Measurements from ENCODE around the gene KRT14. TPM values are rescaled to one million over a fixed set of nuclear protein-coding genes. Genes with fewer than 3 reads are reported as not detected.

Gene KRT14
- total RNA-seq, 1 donor from 2014 or later: not detected

- Mint-ChIP-seq H3K27ac (ENCODE audit: unreplicated experiment) (no peak overlapping the region), H3K4me1 (ENCODE audit: low read depth, unreplicated experiment) (no peaks in the 10 kb centered on the region)
These were observed 5.2 kb downstream of the KRT14 start for GRCh38 chr17:41581366-41582060.

DNA sequence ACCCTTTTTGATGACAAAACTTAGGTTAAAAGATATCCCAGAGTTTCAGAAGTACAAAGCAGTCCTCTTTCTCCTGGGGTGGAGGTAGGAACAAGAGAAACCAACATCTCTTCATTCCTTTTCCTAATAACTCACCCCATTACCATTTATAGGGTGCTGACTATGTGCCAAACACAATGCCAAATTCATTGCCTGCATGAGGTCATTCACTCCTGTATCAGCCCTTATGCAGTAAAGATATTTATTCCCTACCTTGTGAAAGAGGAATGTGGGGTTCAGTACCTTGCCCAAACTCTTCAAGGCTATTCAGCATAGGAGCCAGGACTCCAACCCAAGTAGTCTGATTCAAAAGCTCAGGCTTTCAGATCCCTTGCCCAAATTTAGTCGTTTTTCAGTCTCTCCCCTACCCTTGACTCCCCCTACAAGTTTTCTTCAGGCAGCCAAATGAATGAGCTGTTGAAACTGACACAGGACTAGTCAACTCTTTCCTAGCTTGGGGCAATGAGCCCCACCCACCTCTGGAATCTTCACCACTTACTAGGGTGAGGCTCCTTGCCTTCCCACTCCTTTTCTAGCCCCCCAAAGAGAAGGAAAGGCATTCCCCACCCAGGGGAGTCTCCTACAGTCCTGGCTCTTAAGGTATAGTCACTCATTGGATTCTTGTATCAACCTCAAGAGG, 5.9 kb downstream of the KRT14 start:
- no peak overlapping the region for H3K27ac Mint-ChIP-seq (ENCODE audit: unreplicated experiment)
- no peaks in the 10 kb centered on the region for H3K27me3 Mint-ChIP-seq (ENCODE audit: unreplicated experiment)
- H3K4me3 Mint-ChIP-seq (ENCODE audit: unreplicated experiment): no peak overlapping the region
- no peaks in the 10 kb centered on the region for H3K4me1 Mint-ChIP-seq (ENCODE audit: low read depth, unreplicated experiment)
- no peaks in the 10 kb centered on the region for H3K36me3 Mint-ChIP-seq (ENCODE audit: unreplicated experiment)
- no peak for DNase-seq
- peaks cover 5% of the 10 kb centered on the region for H3K9me3 Mint-ChIP-seq (ENCODE audit: unreplicated experiment)
- TF ChIP-seq, protein P1, sequence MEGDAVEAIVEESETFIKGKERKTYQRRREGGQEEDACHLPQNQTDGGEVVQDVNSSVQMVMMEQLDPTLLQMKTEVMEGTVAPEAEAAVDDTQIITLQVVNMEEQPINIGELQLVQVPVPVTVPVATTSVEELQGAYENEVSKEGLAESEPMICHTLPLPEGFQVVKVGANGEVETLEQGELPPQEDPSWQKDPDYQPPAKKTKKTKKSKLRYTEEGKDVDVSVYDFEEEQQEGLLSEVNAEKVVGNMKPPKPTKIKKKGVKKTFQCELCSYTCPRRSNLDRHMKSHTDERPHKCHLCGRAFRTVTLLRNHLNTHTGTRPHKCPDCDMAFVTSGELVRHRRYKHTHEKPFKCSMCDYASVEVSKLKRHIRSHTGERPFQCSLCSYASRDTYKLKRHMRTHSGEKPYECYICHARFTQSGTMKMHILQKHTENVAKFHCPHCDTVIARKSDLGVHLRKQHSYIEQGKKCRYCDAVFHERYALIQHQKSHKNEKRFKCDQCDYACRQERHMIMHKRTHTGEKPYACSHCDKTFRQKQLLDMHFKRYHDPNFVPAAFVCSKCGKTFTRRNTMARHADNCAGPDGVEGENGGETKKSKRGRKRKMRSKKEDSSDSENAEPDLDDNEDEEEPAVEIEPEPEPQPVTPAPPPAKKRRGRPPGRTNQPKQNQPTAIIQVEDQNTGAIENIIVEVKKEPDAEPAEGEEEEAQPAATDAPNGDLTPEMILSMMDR (IDR thresholded peaks at IDR 0.05; ENCODE audit: partially characterized antibody, unreplicated experiment): no peak

More at GRCh38 chr17:41581366-41582060, 5.2 kb downstream of the KRT14 start:
- Mint-ChIP-seq H3K27me3 (ENCODE audit: unreplicated experiment) (no peaks in the 10 kb centered on the region), H3K36me3 (ENCODE audit: unreplicated experiment) (no peaks in the 10 kb centered on the region), H3K4me3 (ENCODE audit: unreplicated experiment) (no peak overlapping the region), H3K9me3 (ENCODE audit: unreplicated experiment) (peaks cover 5% of the 10 kb centered on the region)
- no peak for DNase-seq
- TF ChIP-seq, protein P1 (IDR thresholded peaks at IDR 0.05; ENCODE audit: partially characterized antibody, unreplicated experiment): no peak

- H3K4me1 Mint-ChIP-seq (ENCODE audit: low read depth, unreplicated experiment): peaks cover 4% of the 10 kb centered on the region
- TF ChIP-seq, protein P1 (IDR thresholded peaks at IDR 0.05; ENCODE audit: partially characterized antibody, unreplicated experiment): no peak
- no peak for DNase-seq
- H3K27me3 Mint-ChIP-seq (ENCODE audit: unreplicated experiment): no peaks in the 10 kb centered on the region
- peaks cover 4% of the 10 kb centered on the region for H3K9me3 Mint-ChIP-seq (ENCODE audit: unreplicated experiment)
- H3K4me3 Mint-ChIP-seq (ENCODE audit: unreplicated experiment): no peak overlapping the region
- H3K36me3 Mint-ChIP-seq (ENCODE audit: unreplicated experiment): no peaks in the 10 kb centered on the region
- peak overlapping the region; percentile 8 for H3K27ac Mint-ChIP-seq (ENCODE audit: unreplicated experiment)
These were observed 6.5 kb downstream of the KRT14 start for GRCh38 chr17:41580244-41580575.

DNA sequence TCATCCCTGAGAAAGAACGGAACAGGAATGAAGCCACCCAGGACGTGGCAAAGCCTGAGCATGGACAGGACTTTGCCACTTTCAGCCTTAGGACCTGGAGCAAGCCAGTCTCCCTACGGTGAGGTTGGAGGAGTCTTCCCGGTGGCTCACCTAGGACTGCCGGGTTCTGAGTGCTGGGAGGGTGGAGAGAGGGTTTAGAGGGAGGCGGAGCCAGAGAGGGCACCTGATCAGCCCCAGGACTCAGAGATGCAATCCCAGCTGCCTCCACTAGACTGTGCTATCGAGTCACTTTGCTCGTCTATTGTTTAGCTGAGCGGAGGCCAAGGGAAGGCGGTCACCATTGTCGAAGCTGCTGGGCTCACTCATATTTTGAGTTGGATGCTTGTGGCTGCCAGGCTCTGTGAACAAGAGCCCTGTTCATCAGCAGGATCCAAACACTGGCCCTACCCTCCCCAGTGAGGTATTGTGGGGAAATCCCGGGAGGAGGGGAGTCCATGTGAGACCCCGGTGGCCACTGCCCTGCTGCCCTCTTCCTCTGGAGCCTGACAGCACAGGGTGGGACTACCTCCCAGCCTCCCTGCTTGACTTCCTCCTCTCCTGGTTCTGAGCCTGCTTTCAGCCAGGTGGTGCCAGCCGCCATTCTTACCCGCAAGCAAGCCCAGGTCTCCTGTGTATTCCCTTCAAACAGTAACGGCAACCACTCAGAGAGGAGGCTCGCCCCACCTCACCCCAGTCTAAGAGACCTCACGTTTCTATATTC, 7.0 kb downstream of the KRT14 start:
- Mint-ChIP-seq H3K27ac (ENCODE audit: unreplicated experiment) (peak overlapping the region; percentile 8), H3K27me3 (ENCODE audit: unreplicated experiment) (no peaks in the 10 kb centered on the region), H3K36me3 (ENCODE audit: unreplicated experiment) (no peaks in the 10 kb centered on the region), H3K9me3 (ENCODE audit: unreplicated experiment) (peaks cover 3% of the 10 kb centered on the region), H3K4me1 (ENCODE audit: low read depth, unreplicated experiment) (peaks cover 4% of the 10 kb centered on the region), H3K4me3 (ENCODE audit: unreplicated experiment) (no peak overlapping the region)
- peak; percentile 90 for DNase-seq
- TF ChIP-seq, protein P1 (IDR thresholded peaks at IDR 0.05; ENCODE audit: partially characterized antibody, unreplicated experiment): peak; percentile 86

Data from glutamatergic neuron (in vitro differentiated cells).